Omental fat pad (tissue), 4 donors: Measurements from ENCODE around the gene BTBD10. TPM values are rescaled to one million over a fixed set of nuclear protein-coding genes. Genes with fewer than 3 reads are reported as not detected.
"Not testable (repeated sequence)": the region's sequence is repeated elsewhere in the genome, so short reads cannot be mapped to it uniquely, and the experiment has no call there.

ENCODE experiments used
- ATAC-seq: fragments of 150-250 bp; one replicate; pipeline ENCODE4 v1.9.1; 2016; ENCODE audit warnings: mild to moderate bottlenecking, moderate library complexity; ENCODE audit not compliant: low FRiP score
- DNase-seq: peaks from one replicate; pipeline ENCODE4 v3.0.0-alpha.2; 2019; ENCODE audit warnings: low spot score
- total RNA-seq, 4 donors: library from RNA; depleted of rRNA; stranded (reverse); fragments of >200 nt; gene quantifications; one replicate each; pipeline ENCODE4 v1.1.0, GENCODE V29; 2016
- TF ChIP-seq, protein P1 (sequence below), 3 donors: fragments of 450-650 bp; IDR thresholded peaks; one replicate each; pipeline ENCODE4 v1.5.1; 2016 to 2017; ENCODE audit warnings: antibody characterized with exemption in 3 of 3, mild to moderate bottlenecking in 3 of 3, moderate library complexity in 2 of 3

Gene BTBD10
- total RNA-seq, 4 donors from 2014 or later = 21.1 to 38.9 (median 24.2) TPM

DNA sequence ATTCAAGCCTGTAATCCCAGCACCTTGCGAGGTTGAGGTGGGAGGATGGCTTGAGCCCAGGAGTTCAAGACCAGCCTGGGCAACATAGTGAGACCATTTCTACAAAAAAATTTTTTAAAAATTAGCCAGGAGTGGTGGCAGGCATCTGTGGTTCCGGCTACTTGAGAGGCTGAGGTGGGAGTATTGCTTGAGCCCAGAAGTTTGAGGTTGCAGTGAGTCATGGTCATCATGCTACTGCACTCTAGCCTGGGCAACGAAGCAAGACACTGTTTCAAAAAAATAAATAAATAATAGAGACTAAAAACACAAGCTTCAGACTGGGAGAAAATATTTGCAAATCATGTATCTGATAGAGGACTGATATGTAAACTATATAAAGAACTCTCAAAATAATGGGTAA lies 33.2 kb downstream of the BTBD10 start:
- TF ChIP-seq, protein P1, sequence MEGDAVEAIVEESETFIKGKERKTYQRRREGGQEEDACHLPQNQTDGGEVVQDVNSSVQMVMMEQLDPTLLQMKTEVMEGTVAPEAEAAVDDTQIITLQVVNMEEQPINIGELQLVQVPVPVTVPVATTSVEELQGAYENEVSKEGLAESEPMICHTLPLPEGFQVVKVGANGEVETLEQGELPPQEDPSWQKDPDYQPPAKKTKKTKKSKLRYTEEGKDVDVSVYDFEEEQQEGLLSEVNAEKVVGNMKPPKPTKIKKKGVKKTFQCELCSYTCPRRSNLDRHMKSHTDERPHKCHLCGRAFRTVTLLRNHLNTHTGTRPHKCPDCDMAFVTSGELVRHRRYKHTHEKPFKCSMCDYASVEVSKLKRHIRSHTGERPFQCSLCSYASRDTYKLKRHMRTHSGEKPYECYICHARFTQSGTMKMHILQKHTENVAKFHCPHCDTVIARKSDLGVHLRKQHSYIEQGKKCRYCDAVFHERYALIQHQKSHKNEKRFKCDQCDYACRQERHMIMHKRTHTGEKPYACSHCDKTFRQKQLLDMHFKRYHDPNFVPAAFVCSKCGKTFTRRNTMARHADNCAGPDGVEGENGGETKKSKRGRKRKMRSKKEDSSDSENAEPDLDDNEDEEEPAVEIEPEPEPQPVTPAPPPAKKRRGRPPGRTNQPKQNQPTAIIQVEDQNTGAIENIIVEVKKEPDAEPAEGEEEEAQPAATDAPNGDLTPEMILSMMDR (IDR thresholded peaks at IDR 0.05) = no peak
- ATAC-seq (no peak), DNase-seq (no peak)

DNA sequence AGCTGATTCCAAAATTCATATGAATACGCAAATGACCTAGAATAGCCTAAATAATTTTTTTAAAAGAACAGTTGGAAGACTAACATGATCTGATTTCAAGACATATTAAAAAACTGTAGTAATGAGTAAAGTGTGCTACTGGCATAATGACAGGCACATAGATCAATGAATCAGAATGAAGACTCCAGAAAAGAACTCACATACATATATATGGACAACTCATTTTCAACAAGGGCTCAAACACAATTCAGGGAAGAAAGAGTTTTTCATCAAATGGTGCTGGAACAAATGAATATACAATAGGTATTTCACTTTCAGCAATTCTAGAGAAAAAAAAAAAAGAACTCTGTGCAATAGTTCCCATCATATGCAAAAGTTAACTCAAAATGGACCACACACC lies 33.7 kb downstream of the BTBD10 start:
- TF ChIP-seq, protein P1 (IDR thresholded peaks at IDR 0.05) = no peak
- DNase-seq (no peak), ATAC-seq (no peak)

DNA sequence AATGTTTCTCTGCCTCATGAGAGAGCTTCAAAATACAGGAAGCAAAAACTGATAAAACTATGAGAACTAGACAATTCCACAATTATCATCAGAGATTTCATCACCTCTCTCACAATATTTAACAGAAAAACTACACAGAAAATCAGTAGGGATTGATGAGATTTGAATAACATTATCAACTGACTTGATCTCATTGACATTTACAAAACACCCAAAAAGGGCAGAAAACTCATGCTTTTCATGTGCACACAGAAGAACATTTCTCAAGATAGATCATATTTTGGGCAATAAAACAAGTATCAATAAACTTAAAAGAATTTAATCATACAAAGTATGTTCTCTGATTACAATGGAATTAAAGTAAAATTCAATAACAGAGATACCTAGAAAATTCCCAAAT lies 35.6 kb downstream of the BTBD10 start:
- DNase-seq (no peak), ATAC-seq (no peak)
- TF ChIP-seq, protein P1 (IDR thresholded peaks at IDR 0.05) = no peak

DNA sequence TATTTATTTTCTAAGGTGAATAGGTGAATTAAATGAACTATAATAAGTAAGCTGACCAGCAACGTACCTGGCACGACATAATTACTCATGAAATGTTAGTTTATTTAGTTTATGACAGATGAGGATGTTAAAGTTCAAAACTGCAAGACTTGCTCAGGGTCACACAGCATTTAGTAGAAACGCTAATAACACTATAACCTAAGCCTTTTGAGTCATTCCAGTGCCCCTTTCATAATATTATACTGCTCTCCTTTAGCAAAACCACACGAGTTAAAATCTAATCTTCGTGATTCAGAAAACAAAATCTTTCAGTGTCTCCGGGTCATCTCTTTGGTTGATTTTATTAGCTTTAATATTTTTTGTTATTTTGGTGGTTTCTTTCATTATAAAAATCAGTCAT lies 39.6 kb downstream of the BTBD10 start:
- TF ChIP-seq, protein P1 (IDR thresholded peaks at IDR 0.05) = no peak
- ATAC-seq = no peak
- DNase-seq = no peak

DNA sequence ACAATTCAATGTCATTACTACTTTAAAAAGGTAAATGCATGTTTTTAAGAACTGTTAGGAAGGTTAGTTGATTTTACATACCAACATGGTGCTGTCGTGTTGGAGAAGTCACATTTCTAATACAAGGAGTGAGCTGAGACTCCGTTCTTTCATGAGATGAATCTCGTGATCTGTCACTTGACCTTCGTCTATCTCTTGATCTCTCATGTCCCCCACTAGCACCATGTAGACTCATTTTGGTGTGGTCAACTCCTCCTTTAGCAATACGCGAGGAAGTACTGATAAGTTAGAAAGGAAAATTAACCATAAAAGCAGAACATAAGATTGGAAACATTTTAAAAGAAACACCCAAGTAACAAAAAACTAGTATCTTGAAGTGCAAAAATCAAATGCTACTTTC lies 41.5 kb downstream of the BTBD10 start:
- ATAC-seq (no peak), DNase-seq (no peak)
- TF ChIP-seq, protein P1 (IDR thresholded peaks at IDR 0.05) = no peak

DNA sequence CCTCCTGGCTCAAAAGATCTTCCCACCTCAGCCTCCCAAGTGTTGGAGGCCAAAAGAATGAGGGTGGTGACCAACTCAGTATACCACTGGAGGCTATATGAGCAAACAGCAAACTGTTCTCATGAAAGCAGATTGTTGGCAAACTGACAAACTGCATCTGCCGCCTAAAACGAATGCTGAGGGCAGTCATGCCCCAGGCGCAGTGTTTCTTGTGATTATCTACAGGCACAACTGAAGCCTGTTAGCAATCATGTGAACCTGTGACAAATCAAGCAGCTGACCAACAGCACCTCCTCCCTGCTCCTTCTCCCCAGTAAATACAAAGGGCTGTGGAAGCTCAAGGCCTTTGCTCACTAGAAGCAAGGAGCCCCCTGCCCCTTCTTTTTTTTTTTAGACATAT lies 47.8 kb downstream of the BTBD10 start:
- DNase-seq (no peak), ATAC-seq (no peak)
- TF ChIP-seq, protein P1 (IDR thresholded peaks at IDR 0.05) = no peak

DNA sequence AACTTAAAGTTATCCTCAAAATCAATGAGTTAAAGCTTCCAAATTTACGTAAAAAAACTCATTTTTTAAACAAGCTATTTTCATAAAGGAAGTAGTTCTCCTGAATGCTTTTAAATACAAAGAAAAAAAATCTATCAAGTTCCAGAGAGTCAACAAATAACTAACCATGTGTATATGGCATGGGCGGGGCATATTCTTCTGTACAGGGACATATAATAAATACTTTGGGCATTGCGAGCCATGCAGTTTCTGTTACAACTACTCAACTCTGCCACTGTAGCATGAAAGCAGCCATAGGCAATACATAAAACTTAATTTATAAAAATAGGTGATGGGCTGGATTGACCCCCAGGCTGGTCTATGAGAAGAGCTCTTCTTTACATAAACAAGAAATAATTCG lies 57.8 kb downstream of the BTBD10 start:
- TF ChIP-seq, protein P1 (IDR thresholded peaks at IDR 0.05) = no peak
- ATAC-seq (no peak), DNase-seq (no peak)

DNA sequence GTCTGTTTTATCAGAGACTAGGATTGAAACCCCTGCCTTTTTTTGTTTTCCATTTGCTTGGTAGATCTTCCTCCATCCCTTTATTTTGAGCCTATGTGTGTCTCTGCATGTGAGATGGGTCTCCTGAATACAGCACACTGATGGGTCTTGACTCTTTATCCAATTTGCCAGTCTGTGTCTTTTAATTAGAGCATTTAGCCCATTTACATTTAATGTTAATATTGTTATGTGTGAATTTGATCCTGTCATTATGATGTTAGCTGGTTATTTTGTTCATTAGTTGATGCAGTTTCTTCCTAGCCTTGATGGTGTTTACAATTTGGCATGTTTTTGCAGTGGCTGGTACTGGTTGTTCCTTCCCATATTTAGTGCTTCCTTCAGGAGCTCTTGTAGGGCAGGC lies 64.7 kb downstream of the BTBD10 start:
- not testable (repeated sequence) for ATAC-seq, DNase-seq
